HL-60 (cell line): ENCODE results near the gene PYGB.

Experiments used
- DNase-seq, 2 experiments: peaks; one replicate each; pipeline ENCODE4 v3.0.0-alpha.2; 2010 to 2020; ENCODE audit warnings: low read depth in 1 of 2, low spot score in 1 of 2
- H3K27ac ChIP-seq: fragments of 250-450 bp; sonication (Bioruptor Pico); replicated peaks from 2 replicates; pipeline ENCODE4 v1.5.1; 2020; ENCODE audit warnings: mild to moderate bottlenecking, moderate library complexity
- H3K27me3 ChIP-seq: fragments of 250-450 bp; sonication (Bioruptor Pico); 2 replicates; pipeline ENCODE4 v1.5.1; 2021; ENCODE audit warnings: mild to moderate bottlenecking, moderate library complexity; ENCODE audit not compliant: insufficient read depth, poor library complexity, severe bottlenecking
- H3K4me3 ChIP-seq: replicated peaks from 2 replicates; pipeline ENCODE4 v1.5.1; 2011; ENCODE audit warnings: mild to moderate bottlenecking, control low read depth, low read length; ENCODE audit not compliant: insufficient read depth
- GABPA ChIP-seq: IDR thresholded peaks from 2 replicates; pipeline ENCODE4 v1.6.1; 2012; ENCODE audit warnings: low read depth
- POLR2AphosphoS5 ChIP-seq: IDR thresholded peaks from 2 replicates; pipeline ENCODE4 v1.6.1; 2012; ENCODE audit warnings: low read depth
- SPI1 ChIP-seq: IDR thresholded peaks from 2 replicates; pipeline ENCODE4 v1.6.1; 2012; ENCODE audit warnings: low read depth, mild to moderate bottlenecking, borderline replicate concordance
- TF ChIP-seq, protein P1 (sequence below): IDR thresholded peaks from one replicate; pipeline ENCODE4 v1.5.1; 2011; ENCODE audit warnings: low read length, control low read depth, inconsistent platforms; ENCODE audit not compliant: insufficient read depth
- TF ChIP-seq, protein P2 (sequence below): IDR thresholded peaks from 2 replicates; pipeline ENCODE4 v1.6.1; 2012; ENCODE audit warnings: low read depth; ENCODE audit not compliant: insufficient replicate concordance

The PYGB gene

DNA sequence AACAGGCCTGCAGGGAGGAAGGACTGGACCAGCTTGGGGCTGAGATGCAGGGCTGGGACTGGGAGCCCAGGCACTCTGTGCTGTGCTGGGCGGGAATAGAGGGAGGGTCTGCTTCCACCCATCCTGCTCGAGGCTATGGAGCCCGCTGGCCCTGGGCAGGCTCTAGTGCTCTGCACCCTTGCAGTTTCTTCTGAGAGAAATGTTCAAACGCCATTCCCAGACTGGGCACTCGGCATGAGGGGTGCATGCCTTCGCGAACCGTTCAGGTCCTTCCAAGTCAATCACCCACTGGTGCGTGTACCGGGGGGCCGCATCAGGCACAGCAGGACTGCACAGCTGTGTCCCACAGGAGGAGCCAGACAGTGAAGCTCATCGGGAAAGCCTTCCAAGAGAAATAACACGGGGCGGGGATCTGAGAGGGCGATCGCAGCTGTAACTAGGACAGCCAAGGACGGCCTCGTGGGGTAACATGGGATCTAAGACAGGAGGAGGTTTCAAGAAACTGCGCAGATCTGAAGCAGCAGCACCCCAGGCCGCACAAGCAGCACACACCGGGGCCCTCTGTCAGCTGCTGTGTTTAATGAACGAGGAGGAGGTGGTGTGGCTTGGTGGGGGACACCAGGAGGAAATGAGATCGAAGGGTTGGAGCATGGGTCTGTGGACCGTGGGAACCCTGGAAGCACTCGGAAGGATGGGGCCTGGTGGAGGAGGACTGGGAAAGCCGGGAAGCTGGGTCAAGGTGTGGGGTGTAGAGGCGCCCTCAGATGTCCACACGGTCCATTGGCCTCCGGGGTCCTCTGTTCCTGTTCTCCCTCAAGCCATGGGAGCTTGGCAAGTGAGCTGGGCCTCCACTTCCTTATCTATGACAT is 26.1 kb upstream of the PYGB start:
- no peak for DNase-seq
- TF ChIP-seq SPI1 (no peak), GABPA (no peak), POLR2AphosphoS5 (no peak)
- TF ChIP-seq, protein P1, sequence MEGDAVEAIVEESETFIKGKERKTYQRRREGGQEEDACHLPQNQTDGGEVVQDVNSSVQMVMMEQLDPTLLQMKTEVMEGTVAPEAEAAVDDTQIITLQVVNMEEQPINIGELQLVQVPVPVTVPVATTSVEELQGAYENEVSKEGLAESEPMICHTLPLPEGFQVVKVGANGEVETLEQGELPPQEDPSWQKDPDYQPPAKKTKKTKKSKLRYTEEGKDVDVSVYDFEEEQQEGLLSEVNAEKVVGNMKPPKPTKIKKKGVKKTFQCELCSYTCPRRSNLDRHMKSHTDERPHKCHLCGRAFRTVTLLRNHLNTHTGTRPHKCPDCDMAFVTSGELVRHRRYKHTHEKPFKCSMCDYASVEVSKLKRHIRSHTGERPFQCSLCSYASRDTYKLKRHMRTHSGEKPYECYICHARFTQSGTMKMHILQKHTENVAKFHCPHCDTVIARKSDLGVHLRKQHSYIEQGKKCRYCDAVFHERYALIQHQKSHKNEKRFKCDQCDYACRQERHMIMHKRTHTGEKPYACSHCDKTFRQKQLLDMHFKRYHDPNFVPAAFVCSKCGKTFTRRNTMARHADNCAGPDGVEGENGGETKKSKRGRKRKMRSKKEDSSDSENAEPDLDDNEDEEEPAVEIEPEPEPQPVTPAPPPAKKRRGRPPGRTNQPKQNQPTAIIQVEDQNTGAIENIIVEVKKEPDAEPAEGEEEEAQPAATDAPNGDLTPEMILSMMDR, result no peak
- TF ChIP-seq, protein P2, sequence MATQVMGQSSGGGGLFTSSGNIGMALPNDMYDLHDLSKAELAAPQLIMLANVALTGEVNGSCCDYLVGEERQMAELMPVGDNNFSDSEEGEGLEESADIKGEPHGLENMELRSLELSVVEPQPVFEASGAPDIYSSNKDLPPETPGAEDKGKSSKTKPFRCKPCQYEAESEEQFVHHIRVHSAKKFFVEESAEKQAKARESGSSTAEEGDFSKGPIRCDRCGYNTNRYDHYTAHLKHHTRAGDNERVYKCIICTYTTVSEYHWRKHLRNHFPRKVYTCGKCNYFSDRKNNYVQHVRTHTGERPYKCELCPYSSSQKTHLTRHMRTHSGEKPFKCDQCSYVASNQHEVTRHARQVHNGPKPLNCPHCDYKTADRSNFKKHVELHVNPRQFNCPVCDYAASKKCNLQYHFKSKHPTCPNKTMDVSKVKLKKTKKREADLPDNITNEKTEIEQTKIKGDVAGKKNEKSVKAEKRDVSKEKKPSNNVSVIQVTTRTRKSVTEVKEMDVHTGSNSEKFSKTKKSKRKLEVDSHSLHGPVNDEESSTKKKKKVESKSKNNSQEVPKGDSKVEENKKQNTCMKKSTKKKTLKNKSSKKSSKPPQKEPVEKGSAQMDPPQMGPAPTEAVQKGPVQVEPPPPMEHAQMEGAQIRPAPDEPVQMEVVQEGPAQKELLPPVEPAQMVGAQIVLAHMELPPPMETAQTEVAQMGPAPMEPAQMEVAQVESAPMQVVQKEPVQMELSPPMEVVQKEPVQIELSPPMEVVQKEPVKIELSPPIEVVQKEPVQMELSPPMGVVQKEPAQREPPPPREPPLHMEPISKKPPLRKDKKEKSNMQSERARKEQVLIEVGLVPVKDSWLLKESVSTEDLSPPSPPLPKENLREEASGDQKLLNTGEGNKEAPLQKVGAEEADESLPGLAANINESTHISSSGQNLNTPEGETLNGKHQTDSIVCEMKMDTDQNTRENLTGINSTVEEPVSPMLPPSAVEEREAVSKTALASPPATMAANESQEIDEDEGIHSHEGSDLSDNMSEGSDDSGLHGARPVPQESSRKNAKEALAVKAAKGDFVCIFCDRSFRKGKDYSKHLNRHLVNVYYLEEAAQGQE, result no peak
- H3K27ac ChIP-seq, result no peak overlapping the region
- no peak overlapping the region for H3K4me3 ChIP-seq
- H3K27me3 ChIP-seq, result no peaks in the 10 kb centered on the region

DNA sequence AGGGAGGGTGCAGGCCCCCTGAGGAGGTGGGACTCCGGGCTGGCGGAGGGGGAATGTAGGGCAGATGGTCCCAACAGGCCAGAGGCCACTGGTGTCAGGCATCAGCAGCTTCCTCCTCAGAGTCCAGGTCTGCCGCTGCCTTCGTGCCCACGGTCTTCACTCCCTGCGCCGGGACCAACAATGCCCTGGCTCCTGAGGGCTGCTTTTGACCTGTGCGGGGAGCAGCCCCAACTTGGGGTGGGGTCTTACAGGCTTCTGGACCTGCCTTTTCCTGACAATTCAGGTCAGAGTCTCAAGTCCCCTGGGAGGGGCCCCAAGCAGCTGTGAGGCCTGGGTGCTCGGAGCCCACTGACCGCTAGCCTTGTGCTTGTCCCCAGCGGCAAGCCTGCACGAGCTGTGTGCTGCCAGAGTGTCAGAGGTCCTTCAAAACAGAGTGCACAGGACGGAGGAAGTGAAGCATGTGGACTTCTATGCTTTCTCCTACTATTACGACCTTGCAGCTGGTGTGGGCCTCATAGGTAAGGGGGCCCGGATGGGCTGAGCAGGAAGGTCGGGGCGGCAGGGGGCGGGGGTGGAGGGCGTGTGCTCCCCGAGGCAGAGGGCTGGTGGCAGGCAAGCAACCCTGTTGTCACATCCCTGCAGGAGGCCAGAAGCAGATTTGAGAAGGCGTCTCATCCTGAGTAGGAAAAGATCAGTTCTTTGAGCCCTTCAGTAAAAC is 25.3 kb upstream of the PYGB start:
- H3K4me3 ChIP-seq, result no peak overlapping the region
- no peak for DNase-seq
- no peak for TF ChIP-seq GABPA
- TF ChIP-seq, protein P1, result no peak
- no peak for TF ChIP-seq SPI1
- H3K27me3 ChIP-seq, result no peaks in the 10 kb centered on the region
- H3K27ac ChIP-seq, result no peak overlapping the region

DNA sequence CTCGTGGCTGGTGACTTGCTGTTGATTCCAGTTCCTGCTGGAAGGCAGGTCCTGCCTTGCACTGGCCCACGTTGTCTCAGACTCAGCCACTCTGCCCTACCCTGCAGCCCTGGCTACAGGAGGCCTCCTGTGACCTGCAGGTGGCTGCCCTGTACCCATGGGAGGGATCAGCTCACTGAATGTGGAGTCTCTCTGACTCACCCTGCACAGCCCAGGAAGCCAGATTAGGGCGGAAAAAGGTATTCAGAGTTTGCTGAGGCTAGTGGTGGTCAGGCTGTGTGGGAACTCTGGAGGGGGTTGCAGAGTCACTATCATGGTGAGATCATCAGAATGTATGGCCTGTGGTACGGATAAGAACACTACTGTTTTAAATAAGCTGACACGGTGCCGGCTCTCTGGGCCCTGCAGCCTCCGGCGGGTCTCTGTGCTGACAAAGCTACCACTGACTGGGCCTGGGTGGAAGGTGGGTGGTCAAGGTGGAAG is 24.7 kb upstream of the PYGB start:
- Histone ChIP-seq H3K27me3 (no peaks in the 10 kb centered on the region), H3K4me3 (no peak overlapping the region), H3K27ac (no peak overlapping the region)
- TF ChIP-seq GABPA (no peak), SPI1 (no peak), POLR2AphosphoS5 (no peak)
- TF ChIP-seq, protein P2, result no peak
- TF ChIP-seq, protein P1, result no peak
- DNase-seq, result no peak
